ENCODE data around the gene TOE1. TPM values are rescaled to one million over a fixed set of nuclear protein-coding genes. Genes with fewer than 3 reads are reported as not detected.
A peak's percentile ranks its signal among the peaks of the same experiment; 100 is the strongest.
"Not testable (repeated sequence)": the region's sequence is repeated elsewhere in the genome, so short reads cannot be mapped to it uniquely, and the experiment has no call there.

The TOE1 gene
- 20.5 and 24.2 TPM in 2 replicates for total RNA-seq (2014; rRNA removed; shearing (Covaris generic))

- peak; percentile 90 for DNase-seq (ENCODE audit: low spot score)
Observed at GRCh38 chr1:45339789-45340558, at the start of gene TOE1, which contains the start of gene MUTYH. TSS of gene TOE1 (plus strand) at chr1:45340170. CDS start at chr1:45340253, 83 bp downstream. TSS of gene MUTYH (minus strand) at chr1:45340440. CDS start at chr1:45334505, 5,935 bp downstream.

GRCh38 chr1:45291002-45291401 is 49.0 kb upstream of the TOE1 start:
- DNase-seq (ENCODE audit: low spot score) = not testable (repeated sequence)

GRCh38 chr1:45291716-45292115 is 48.3 kb upstream of the TOE1 start:
- DNase-seq (ENCODE audit: low spot score) = no peak

GRCh38 chr1:45297666-45298356 is 42.2 kb upstream of the TOE1 start:
- DNase-seq (ENCODE audit: low spot score) = no peak

- DNase-seq (ENCODE audit: low spot score) = no peak
Observed at GRCh38 chr1:45299296-45299695, 40.7 kb upstream of the TOE1 start.

- DNase-seq (ENCODE audit: low spot score) = peak; percentile 82
Observed at GRCh38 chr1:45299981-45300668, 39.8 kb upstream of the TOE1 start.

- no peak for DNase-seq (ENCODE audit: low spot score)
Observed at GRCh38 chr1:45300669-45300997, 39.3 kb upstream of the TOE1 start.

GRCh38 chr1:45302505-45303150 is 37.3 kb upstream of the TOE1 start:
- no peak for DNase-seq (ENCODE audit: low spot score)

GRCh38 chr1:45303520-45304310 is 36.3 kb upstream of the TOE1 start:
- DNase-seq (ENCODE audit: low spot score) = peak; percentile 95

GRCh38 chr1:45304311-45305081 is 35.5 kb upstream of the TOE1 start:
- no peak for DNase-seq (ENCODE audit: low spot score)

GRCh38 chr1:45305231-45305630 is 34.7 kb upstream of the TOE1 start:
- no peak for DNase-seq (ENCODE audit: low spot score)

GRCh38 chr1:45306319-45306718 is 33.7 kb upstream of the TOE1 start:
- no peak for DNase-seq (ENCODE audit: low spot score)

- DNase-seq (ENCODE audit: low spot score) = no peak
Observed at GRCh38 chr1:45306905-45307304, 33.1 kb upstream of the TOE1 start.

- no peak for DNase-seq (ENCODE audit: low spot score)
Observed at GRCh38 chr1:45314266-45314665, 25.7 kb upstream of the TOE1 start.

- no peak for DNase-seq (ENCODE audit: low spot score)
Observed at GRCh38 chr1:45317166-45317565, 22.8 kb upstream of the TOE1 start.

GRCh38 chr1:45319761-45320160 is 20.2 kb upstream of the TOE1 start:
- no peak for DNase-seq (ENCODE audit: low spot score)

GRCh38 chr1:45321444-45321843 is 18.5 kb upstream of the TOE1 start:
- no peak for DNase-seq (ENCODE audit: low spot score)

- DNase-seq (ENCODE audit: low spot score) = no peak
Observed at GRCh38 chr1:45322486-45323040, 17.4 kb upstream of the TOE1 start.

GRCh38 chr1:45325851-45326506 is 14.0 kb upstream of the TOE1 start:
- no peak for DNase-seq (ENCODE audit: low spot score)

Measured in HT-29 (cell line).